H1 (cell line): ENCODE data around the gene APOL2. TPM values are rescaled to one million over a fixed set of nuclear protein-coding genes. Genes with fewer than 3 reads are reported as not detected.

Experiments used
- CTCF ChIA-PET: fragments of 300-600 bp; sonication (Branson Sonifier 250); formaldehyde crosslinking; loops from one replicate; lab custom pipeline; 2021; ENCODE audit not compliant: partially characterized antibody; lab: Charles Lee
- POLR2A ChIA-PET: fragments of 300-600 bp; sonication (Branson Sonifier 250); formaldehyde crosslinking; loops from one replicate; lab custom pipeline; 2021; ENCODE audit warnings: inconsistent platforms; ENCODE audit not compliant: partially characterized antibody; lab: Charles Lee
- DNase-seq, 2 experiments: peaks; one replicate each; pipeline versions ENCODE4 v3.0.0 to v3.0.0-alpha.2; 2010 to 2022; ENCODE audit warnings: low spot score in 2 of 2, low read depth in 1 of 2, mixed read lengths in 1 of 2
- FAIRE-seq: peaks from 2 replicates; lab custom pipeline; 2011; peaks lifted over from hg19 to GRCh38; lab: Jason Lieb, UNC
- H2AFZ ChIP-seq: 2 replicates; pipeline ENCODE4 v1.8.1; 2012; ENCODE audit warnings: low read length, inconsistent platforms
- H2AK5ac ChIP-seq: 2 replicates; pipeline ENCODE4 v1.6.1; 2013; ENCODE audit warnings: low read depth, low read length
- H2BK120ac ChIP-seq: replicated peaks from 2 replicates; pipeline ENCODE3; 2013; ENCODE audit warnings: low read depth, low read length, inconsistent platforms
- H2BK12ac ChIP-seq: 2 replicates; pipeline ENCODE4 v1.6.1; 2013; ENCODE audit warnings: low read depth, low read length
- H2BK15ac ChIP-seq: 2 replicates; pipeline ENCODE4 v1.6.1; 2013; ENCODE audit warnings: low read length
- H2BK20ac ChIP-seq: 2 replicates; pipeline ENCODE4 v1.6.1; 2013; ENCODE audit warnings: low read length
- H2BK5ac ChIP-seq: 2 replicates; pipeline ENCODE4 v1.6.1; 2013; ENCODE audit warnings: low read depth, low read length
- H3K14ac ChIP-seq: 2 replicates; pipeline ENCODE4 v1.6.1; 2013; ENCODE audit warnings: inconsistent platforms; ENCODE audit not compliant: insufficient read length
- H3K18ac ChIP-seq: 2 replicates; pipeline ENCODE4 v1.6.1; 2013; ENCODE audit warnings: low read length; ENCODE audit errors: extremely low read depth
- H3K23ac ChIP-seq: 2 replicates; pipeline ENCODE4 v1.6.1; 2013; ENCODE audit warnings: inconsistent platforms; ENCODE audit not compliant: insufficient read length
- H3K23me2 ChIP-seq: 2 replicates; pipeline ENCODE4 v1.6.1; 2013; ENCODE audit warnings: low read depth, low read length
- H3K27ac ChIP-seq: 2 replicates; pipeline ENCODE4 v1.6.1; 2011; ENCODE audit warnings: low read depth, low read length, inconsistent platforms
- H3K27me3 ChIP-seq, 4 experiments: replicated peaks in 1 of 4; 1 replicate in 1 of 4; 2 replicates in 3 of 4; pipeline versions ENCODE4 v1.6.1 to v1.8.1; 2011 to 2013; ENCODE audit warnings: low read length in 3 of 4, mild to moderate bottlenecking in 3 of 4, inconsistent platforms in 2 of 4, mixed read lengths in 2 of 4, moderate library complexity in 1 of 4; ENCODE audit not compliant: control insufficient read depth in 3 of 4, insufficient read depth in 3 of 4; ENCODE audit errors: extremely low read depth in 1 of 4
- H3K36me3 ChIP-seq, 4 experiments: 2 replicates each; pipeline versions ENCODE4 v1.6.1 to v1.8.1; 2011 to 2013; ENCODE audit warnings: mild to moderate bottlenecking in 4 of 4, low read length in 3 of 4, moderate library complexity in 2 of 4, control low read depth in 1 of 4, inconsistent platforms in 1 of 4; ENCODE audit not compliant: insufficient read depth in 4 of 4, control insufficient read depth in 2 of 4
- H3K4ac ChIP-seq: replicated peaks from 2 replicates; pipeline ENCODE3; 2013; ENCODE audit warnings: low read length, low read depth, mixed read lengths, inconsistent platforms; ENCODE audit not compliant: insufficient read length
- H3K4me1 ChIP-seq, 4 experiments: replicated peaks in 1 of 4; 1 replicate in 1 of 4; 2 replicates in 3 of 4; pipeline versions ENCODE4 v1.6.1 to v1.8.1; 2011 to 2013; ENCODE audit warnings: low read length in 3 of 4, inconsistent platforms in 2 of 4, mixed read lengths in 1 of 4; ENCODE audit not compliant: insufficient read depth in 4 of 4, control insufficient read depth in 3 of 4
- H3K4me2 ChIP-seq, 2 experiments: 2 replicates each; pipeline versions ENCODE4 v1.6.1 to v1.8.1; 2011 to 2013; ENCODE audit warnings: low read depth in 2 of 2, low read length in 2 of 2, control low read depth in 1 of 2, inconsistent platforms in 1 of 2, mild to moderate bottlenecking in 1 of 2; ENCODE audit not compliant: insufficient read depth in 1 of 2
- H3K4me3 ChIP-seq, 4 experiments: fragments of 200-600, 300-600 bp in 1 of 4; sonication (generic), shearing (Covaris generic), sonication (Bioruptor Twin) in 1 of 4; 2 replicates each; pipeline versions ENCODE4 v1.5.1 to v1.8.1; 2011 to 2016; ENCODE audit warnings: low read length in 4 of 4, low read depth in 3 of 4, control low read depth in 2 of 4, inconsistent platforms in 2 of 4, mild to moderate bottlenecking in 2 of 4, mixed read lengths in 1 of 4, moderate library complexity in 1 of 4; ENCODE audit not compliant: insufficient read depth in 2 of 4; ENCODE audit errors: extremely low read depth in 1 of 4
- H3K56ac ChIP-seq: replicated peaks from 2 replicates; pipeline ENCODE3; 2013; ENCODE audit warnings: low read depth, mild to moderate bottlenecking, mixed read lengths, low read length, inconsistent platforms; ENCODE audit not compliant: insufficient read length
- H3K79me1 ChIP-seq: 2 replicates; pipeline ENCODE4 v1.6.1; 2013; ENCODE audit warnings: low read depth, low read length, control low read depth
- H3K79me2 ChIP-seq, 2 experiments: 2 replicates each; pipeline versions ENCODE4 v1.6.1 to v1.8.1; 2012 to 2013; ENCODE audit warnings: low read length in 2 of 2, mild to moderate bottlenecking in 2 of 2, inconsistent platforms in 1 of 2; ENCODE audit not compliant: insufficient read depth in 2 of 2, control insufficient read depth in 1 of 2
- H3K9ac ChIP-seq, 4 experiments: replicated peaks in 1 of 4; 1 replicate in 1 of 4; 2 replicates in 3 of 4; pipeline versions ENCODE4 v1.6.1 to v1.8.1; 2011 to 2013; ENCODE audit warnings: low read depth in 3 of 4, low read length in 3 of 4, control low read depth in 2 of 4, mild to moderate bottlenecking in 2 of 4, moderate library complexity in 2 of 4, inconsistent platforms in 1 of 4; ENCODE audit errors: extremely low read depth in 1 of 4
- H3K9me3 ChIP-seq, 2 experiments: 2 replicates each; pipeline versions ENCODE4 v1.6.1 to v1.8.1; 2012 to 2013; ENCODE audit warnings: mild to moderate bottlenecking in 2 of 2, moderate library complexity in 2 of 2, control low read depth in 1 of 2, inconsistent platforms in 1 of 2, low read depth in 1 of 2, low read length in 1 of 2, mixed read lengths in 1 of 2; ENCODE audit not compliant: insufficient read depth in 2 of 2
- H4K20me1 ChIP-seq, 2 experiments: replicated peaks in 1 of 2; 2 replicates each; pipeline versions ENCODE3 to v1.8.1; 2011 to 2013; ENCODE audit warnings: inconsistent platforms in 2 of 2, low read length in 2 of 2, mild to moderate bottlenecking in 1 of 2; ENCODE audit not compliant: insufficient read depth in 2 of 2, control insufficient read depth in 1 of 2
- H4K5ac ChIP-seq: 2 replicates; pipeline ENCODE4 v1.6.1; 2013; ENCODE audit warnings: low read length, low read depth, mixed read lengths, inconsistent platforms; ENCODE audit not compliant: insufficient read length
- H4K8ac ChIP-seq: 2 replicates; pipeline ENCODE4 v1.8.0; 2013; ENCODE audit warnings: mild to moderate bottlenecking, moderate library complexity, low read length, inconsistent platforms; ENCODE audit not compliant: insufficient read depth; ENCODE audit errors: extremely low read depth
- H4K91ac ChIP-seq: replicated peaks from 2 replicates; pipeline ENCODE3; 2013; ENCODE audit warnings: low read length, mixed read lengths, inconsistent platforms; ENCODE audit not compliant: insufficient read length
- CBX8 ChIP-seq: fragments of 300-800, 300-1000 bp; sonication (generic); IDR thresholded peaks from 2 replicates; pipeline ENCODE4 v1.7.1; 2016; ENCODE audit warnings: low read depth, low read length, borderline replicate concordance
- CHD1 ChIP-seq: IDR thresholded peaks from 2 replicates; pipeline ENCODE4 v1.6.1; 2012; ENCODE audit warnings: low read depth, low read length, improper control_type of control experiment
- EZH2 ChIP-seq: fragments of 200-600 bp; sonication (generic); IDR thresholded peaks from 2 replicates; pipeline ENCODE4 v1.7.1; 2012; ENCODE audit warnings: low read depth, mild to moderate bottlenecking, moderate library complexity, low read length, inconsistent platforms; ENCODE audit not compliant: severe bottlenecking
- SP4 ChIP-seq: IDR thresholded peaks from 2 replicates; pipeline ENCODE4 v1.6.1; 2012; ENCODE audit warnings: low read length, inconsistent platforms
- SRF ChIP-seq: IDR thresholded peaks from 2 replicates; pipeline ENCODE4 v1.6.1; 2011; ENCODE audit warnings: mild to moderate bottlenecking, low read depth, low read length, moderate library complexity
- TBP ChIP-seq: IDR thresholded peaks from 2 replicates; pipeline ENCODE4 v1.6.1; 2011; ENCODE audit warnings: low read depth, low read length, improper control_type of control experiment
- TEAD4 ChIP-seq: IDR thresholded peaks from 2 replicates; pipeline ENCODE4 v1.6.1; 2012; ENCODE audit warnings: low read depth, low read length, inconsistent platforms, mixed read lengths
- ZNF274 ChIP-seq: IDR thresholded peaks from 2 replicates; pipeline ENCODE4 v1.7.0; 2012; ENCODE audit warnings: low read length, borderline replicate concordance; ENCODE audit errors: extremely low read depth
- WGBS, 2 experiments: shearing (Covaris generic) in 1 of 2; methylation state at CpG; one replicate each; pipeline versions ENCODE4 v1.1.6 to v1.1.7; 2013 to 2015; ENCODE audit warnings: low lambda C conversion rate in 2 of 2, mixed read lengths in 2 of 2, inconsistent platforms in 1 of 2, low coverage in 1 of 2, missing lambda C conversion rate in 1 of 2; ENCODE audit not compliant: insufficient replicate concordance in 2 of 2, insufficient coverage in 1 of 2, insufficient read length in 1 of 2; ENCODE audit errors: extremely low coverage in 1 of 2, missing lambda C conversion rate in 1 of 2; 5-methylcytosine and 5-hydroxymethylcytosine counted together
- polyA plus RNA-seq, 7 experiments: library from polyadenylated mRNA; depleted of rRNA in 3 of 7; stranded (reverse) in 5 of 7; unstranded in 2 of 7; fragments of >200 nt in 5 of 7; fragments of 200-250 nt in 2 of 7; gene quantifications; 1 replicate in 5 of 7; 2 replicates in 1 of 7; 4 replicates in 1 of 7; pipeline versions ENCODE4 v1.2.1 to v1.2.3, GENCODE V29; 2011 to 2013; ENCODE audit warnings: missing spikeins in 2 of 7, mixed read lengths in 2 of 7
- total RNA-seq: library from RNA; stranded (reverse); fragmentation: NEBNext Ultra II Directional; extraction: Animal tissue kit (Norgen Biotek cat#: 25700); gene quantifications from 2 replicates; pipeline ENCODE4 v1.2.1, GENCODE V29; 2021
- TF ChIP-seq, protein P1 (sequence below): IDR thresholded peaks from 2 replicates; pipeline ENCODE4 v1.6.1; 2012; ENCODE audit warnings: inconsistent platforms
- TF ChIP-seq, protein P2 (sequence below): IDR thresholded peaks from 2 replicates; pipeline ENCODE4 v1.6.1; 2012; ENCODE audit warnings: low read length, inconsistent platforms

APOL2 gene
- total and polyA plus RNA-seq, 2 of the 8 experiments (the other 6 are each of a cell fraction or from before 2014, with no cell fraction given) = 8.1 to 11.0 TPM

DNA sequence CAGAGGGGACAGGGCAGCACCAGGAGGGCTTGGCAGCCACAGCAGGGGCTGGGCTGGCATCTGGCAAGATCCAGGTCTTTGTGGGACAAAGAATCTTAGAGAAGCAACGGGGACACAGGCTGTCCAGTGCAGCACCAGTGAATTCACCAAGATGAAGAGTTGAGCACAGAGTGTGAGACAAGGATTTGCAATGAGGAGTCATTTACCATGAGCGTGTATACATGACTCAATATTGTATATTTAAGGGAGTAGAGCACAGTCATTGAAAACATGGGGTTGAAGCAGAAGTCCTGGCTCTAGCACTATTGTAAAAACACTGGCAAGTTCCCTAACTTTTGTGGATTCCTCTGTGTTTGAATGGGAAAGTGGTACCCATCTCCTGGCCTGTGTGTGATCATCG, 17.2 kb upstream of the APOL2 start:
- Histone ChIP-seq H3K4me2 (no peak overlapping the region), H4K8ac (no peak overlapping the region), H3K23me2 (no peaks in the 10 kb centered on the region), H3K27ac (no peak overlapping the region), H3K18ac (no peak overlapping the region), H3K9me3 (no peaks in the 10 kb centered on the region), H3K14ac (no peak overlapping the region), H2BK20ac (no peak overlapping the region), H2AK5ac (no peak overlapping the region), H3K27me3 (no peaks in the 10 kb centered on the region; a peak in 1 of 7 replicates), H2BK120ac (no peak overlapping the region), H4K91ac (no peak overlapping the region), H4K20me1 (no peaks in the 10 kb centered on the region), H3K9ac (no peak overlapping the region), H3K79me2 (no peaks in the 10 kb centered on the region), H3K79me1 (no peaks in the 10 kb centered on the region), H3K4me1 (peaks cover 7 to 15% (median 10%) of the 10 kb centered on the region in 4 experiments), H3K4ac (no peak overlapping the region), H3K56ac (no peak overlapping the region), H3K36me3 (no peaks in the 10 kb centered on the region), H3K23ac (no peak overlapping the region), H4K5ac (no peak overlapping the region), H2AFZ (no peak overlapping the region), H2BK12ac (no peak overlapping the region), H2BK15ac (no peak overlapping the region), H3K4me3 (no peak overlapping the region), H2BK5ac (no peak overlapping the region)
- POLR2A ChIA-PET = no interaction called here
- CTCF ChIA-PET = interaction anchor here (0.9 to 1.5 kb wide), 2 partner anchors 21 to 112 kb away, joined by 4 to 5 read pairs; no protein-coding TSS in a partner anchor
- WGBS, 2 experiments = 84% methylated on average over 3 of the region's 3 CpGs; no CpG with 5 or more reads in 1 of the 2 experiments
- TF ChIP-seq, protein P1, sequence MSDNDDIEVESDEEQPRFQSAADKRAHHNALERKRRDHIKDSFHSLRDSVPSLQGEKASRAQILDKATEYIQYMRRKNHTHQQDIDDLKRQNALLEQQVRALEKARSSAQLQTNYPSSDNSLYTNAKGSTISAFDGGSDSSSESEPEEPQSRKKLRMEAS = no peak
- TF ChIP-seq TEAD4 (no peak), CBX8 (no peak), CHD1 (no peak), ZNF274 (no peak), TBP (no peak), SP4 (no peak), SRF (no peak), EZH2 (no peak)
- TF ChIP-seq, protein P2, sequence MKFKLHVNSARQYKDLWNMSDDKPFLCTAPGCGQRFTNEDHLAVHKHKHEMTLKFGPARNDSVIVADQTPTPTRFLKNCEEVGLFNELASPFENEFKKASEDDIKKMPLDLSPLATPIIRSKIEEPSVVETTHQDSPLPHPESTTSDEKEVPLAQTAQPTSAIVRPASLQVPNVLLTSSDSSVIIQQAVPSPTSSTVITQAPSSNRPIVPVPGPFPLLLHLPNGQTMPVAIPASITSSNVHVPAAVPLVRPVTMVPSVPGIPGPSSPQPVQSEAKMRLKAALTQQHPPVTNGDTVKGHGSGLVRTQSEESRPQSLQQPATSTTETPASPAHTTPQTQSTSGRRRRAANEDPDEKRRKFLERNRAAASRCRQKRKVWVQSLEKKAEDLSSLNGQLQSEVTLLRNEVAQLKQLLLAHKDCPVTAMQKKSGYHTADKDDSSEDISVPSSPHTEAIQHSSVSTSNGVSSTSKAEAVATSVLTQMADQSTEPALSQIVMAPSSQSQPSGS = no peak
- DNase-seq (no peak), FAIRE-seq (no peak)
